ENCODE measurements around the gene TDO2.

GRCh38 chr4:155904331-155904730, 835 bp downstream of the TDO2 start:
- TF ChIP-seq POLR2A (IDR thresholded peaks at IDR 0.05; ENCODE audit: low read depth, low read length) (no peak), BHLHE40 (IDR thresholded peaks at IDR 0.05; ENCODE audit: low read depth, low read length) (no peak), CTCF (conservative IDR thresholded peaks at IDR 0.05; ENCODE audit: low read depth, low read length) (no peak), CHD1 (IDR thresholded peaks at IDR 0.05; ENCODE audit: low read depth, low read length) (no peak), USF2 (IDR thresholded peaks at IDR 0.05; ENCODE audit: low read depth, low read length) (no peak), MXI1 (IDR thresholded peaks at IDR 0.05; ENCODE audit: borderline replicate concordance, low read depth, low read length) (no peak), CEBPB (IDR thresholded peaks at IDR 0.05; ENCODE audit: low read depth, low read length) (0 out of 2 replicates have a peak, but pooled peaks have one; percentile 8)

All from IMR-90 (cell line).